IMR-90 (cell line): ENCODE measurements around the gene NCOA7. TPM values are rescaled to one million over a fixed set of nuclear protein-coding genes. Genes with fewer than 3 reads are reported as not detected.
A peak's percentile ranks its signal among the peaks of the same experiment; 100 is the strongest.

Source experiments
- ATAC-seq: fragments of 200-7000 bp; cut with Tn5 transposase; 2 replicates; pipeline ENCODE4 v1.9.1; 2020; ENCODE audit warnings: low read depth, mild to moderate bottlenecking, moderate library complexity
- BruUV-seq: library from RNA; stranded (reverse); fragments of 400-500 nt; replicated peaks from 2 replicates; lab custom pipeline; 2021; lab: Mats Ljungman, UMichigan
- CTCF ChIA-PET: fragments of 300-600 bp; formaldehyde crosslinking; extraction: SDS; loops from one replicate; lab custom pipeline; 2021; ENCODE audit warnings: antibody characterized with exemption; lab: Yijun Ruan, JAX
- POLR2A ChIA-PET: fragments of 300-600 bp; sonication (Branson Sonifier 250); formaldehyde crosslinking; loops from one replicate; lab custom pipeline; 2022; ENCODE audit warnings: antibody characterized with exemption; ENCODE audit not compliant: unreplicated experiment; lab: Charles Lee
- DNase-seq: peaks from one replicate; pipeline ENCODE4 v3.0.0; 2013
- H2AFZ ChIP-seq: replicated peaks from 2 replicates; pipeline ENCODE3; 2013; ENCODE audit warnings: low read length, mild to moderate bottlenecking; ENCODE audit not compliant: poor library complexity
- H2AK5ac ChIP-seq: 2 replicates; pipeline ENCODE4 v1.6.1; 2013; ENCODE audit warnings: low read depth, low read length, inconsistent platforms
- H2AK9ac ChIP-seq: replicated peaks from 2 replicates; pipeline ENCODE3; 2013; ENCODE audit warnings: mild to moderate bottlenecking, low read depth, low read length, moderate library complexity; ENCODE audit not compliant: poor library complexity
- H2BK120ac ChIP-seq: 2 replicates; pipeline ENCODE4 v1.6.1; 2013; ENCODE audit warnings: low read depth, low read length, inconsistent platforms
- H2BK15ac ChIP-seq: 3 replicates; pipeline ENCODE4 v1.6.1; 2013; ENCODE audit warnings: low read depth, low read length, inconsistent platforms
- H2BK20ac ChIP-seq: 2 replicates; pipeline ENCODE4 v1.6.1; 2013; ENCODE audit warnings: low read depth, mild to moderate bottlenecking, inconsistent platforms, low read length, moderate library complexity
- H2BK5ac ChIP-seq: 2 replicates; pipeline ENCODE4 v1.6.1; 2013; ENCODE audit warnings: mild to moderate bottlenecking, low read depth, low read length, inconsistent platforms; ENCODE audit not compliant: poor library complexity, severe bottlenecking
- H3K14ac ChIP-seq: replicated peaks from 2 replicates; pipeline ENCODE4 v1.6.1; 2013; ENCODE audit warnings: low read depth, low read length, inconsistent platforms
- H3K18ac ChIP-seq: 2 replicates; pipeline ENCODE4 v1.6.1; 2013; ENCODE audit warnings: low read depth, low read length, control low read depth
- H3K23ac ChIP-seq: 2 replicates; pipeline ENCODE4 v1.6.1; 2013; ENCODE audit warnings: low read depth, low read length, inconsistent platforms
- H3K27ac ChIP-seq: 2 replicates; pipeline ENCODE4 v1.5.1; 2013; ENCODE audit warnings: mild to moderate bottlenecking, control low read depth, low read length; ENCODE audit not compliant: insufficient read depth
- H3K27me3 ChIP-seq: 2 replicates; pipeline ENCODE4 v1.6.1; 2013; ENCODE audit warnings: low read length; ENCODE audit not compliant: control insufficient read depth, insufficient read depth
- H3K36me3 ChIP-seq: 2 replicates; pipeline ENCODE4 v1.6.1; 2013; ENCODE audit warnings: low read length, mixed read lengths; ENCODE audit not compliant: control insufficient read depth, insufficient read depth
- H3K4ac ChIP-seq: 2 replicates; pipeline ENCODE4 v1.6.1; 2013; ENCODE audit warnings: low read depth, low read length, inconsistent platforms
- H3K4me1 ChIP-seq: 2 replicates; pipeline ENCODE4 v1.6.1; 2013; ENCODE audit warnings: low read length, mixed read lengths; ENCODE audit not compliant: control insufficient read depth, insufficient read depth
- H3K4me2 ChIP-seq: 2 replicates; pipeline ENCODE4 v1.6.1; 2013; ENCODE audit warnings: low read depth, mild to moderate bottlenecking, control low read depth, low read length, moderate library complexity
- H3K4me3 ChIP-seq: 2 replicates; pipeline ENCODE4 v1.5.1; 2013; ENCODE audit warnings: low read depth, mild to moderate bottlenecking, control low read depth, low read length, moderate library complexity; ENCODE audit not compliant: insufficient read depth
- H3K56ac ChIP-seq: 2 replicates; pipeline ENCODE4 v1.6.1; 2013; ENCODE audit warnings: low read length, inconsistent platforms; ENCODE audit not compliant: insufficient read depth; ENCODE audit errors: extremely low read depth
- H3K79me1 ChIP-seq, 2 experiments: 2 replicates each; pipeline ENCODE4 v1.6.1; 2013; ENCODE audit warnings: low read length in 2 of 2, inconsistent platforms in 1 of 2, low read depth in 1 of 2
- H3K9ac ChIP-seq: 2 replicates; pipeline ENCODE4 v1.6.1; 2013; ENCODE audit warnings: low read depth, low read length, control low read depth
- H3K9me1 ChIP-seq: 2 replicates; pipeline ENCODE4 v1.6.1; 2013; ENCODE audit warnings: low read length, inconsistent platforms; ENCODE audit not compliant: insufficient read depth
- H3K9me3 ChIP-seq: 2 replicates; pipeline ENCODE4 v1.6.1; 2013; ENCODE audit warnings: low read length; ENCODE audit not compliant: control insufficient read depth, insufficient read depth
- H4K20me1 ChIP-seq: 2 replicates; pipeline ENCODE4 v1.6.1; 2013; ENCODE audit warnings: low read length, inconsistent platforms; ENCODE audit not compliant: insufficient read depth
- H4K5ac ChIP-seq: 2 replicates; pipeline ENCODE4 v1.6.1; 2013; ENCODE audit warnings: mild to moderate bottlenecking, low read depth, low read length, control low read depth
- H4K8ac ChIP-seq, 2 experiments: 2 replicates each; pipeline ENCODE4 v1.6.1; 2013; ENCODE audit warnings: low read depth in 2 of 2, low read length in 2 of 2, control low read depth in 1 of 2, inconsistent platforms in 1 of 2
- H4K91ac ChIP-seq: 2 replicates; pipeline ENCODE4 v1.6.1; 2013; ENCODE audit warnings: low read depth, low read length, inconsistent platforms; ENCODE audit not compliant: insufficient read depth
- CEBPB ChIP-seq: IDR thresholded peaks from 2 replicates; pipeline ENCODE4 v1.6.1; 2012; ENCODE audit warnings: low read depth, low read length, improper control_type of control experiment
- CHD1 ChIP-seq: IDR thresholded peaks from 2 replicates; pipeline ENCODE4 v1.6.1; 2012; ENCODE audit warnings: low read depth, low read length, improper control_type of control experiment
- CTCF ChIP-seq: conservative IDR thresholded peaks from 2 replicates; pipeline ENCODE4 v1.5.1; 2012; ENCODE audit warnings: mild to moderate bottlenecking, low read depth, low read length, improper control_type of control experiment
- ELK1 ChIP-seq: fragments of 150-350 bp; IDR thresholded peaks from 2 replicates; pipeline ENCODE4 v1.6.1; 2016; ENCODE audit warnings: low read depth, mild to moderate bottlenecking, low read length, moderate library complexity, borderline replicate concordance
- MAFK ChIP-seq: IDR thresholded peaks from 2 replicates; pipeline ENCODE4 v1.6.1; 2012; ENCODE audit warnings: low read depth, low read length, improper control_type of control experiment
- MXI1 ChIP-seq: IDR thresholded peaks from 2 replicates; pipeline ENCODE4 v1.6.1; 2012; ENCODE audit warnings: low read depth, mild to moderate bottlenecking, low read length, moderate library complexity, borderline replicate concordance
- RCOR1 ChIP-seq: IDR thresholded peaks from 2 replicates; pipeline ENCODE4 v1.6.1; 2012; ENCODE audit warnings: mild to moderate bottlenecking, low read length, improper control_type of control experiment; ENCODE audit not compliant: insufficient replicate concordance
- SMC3 ChIP-seq: fragments of 150-350 bp; IDR thresholded peaks from 2 replicates; pipeline ENCODE4 v1.6.1; 2016; ENCODE audit warnings: low read depth, mild to moderate bottlenecking, antibody characterized with exemption, low read length, moderate library complexity
- WGBS, 2 experiments: methylation state at CpG; one replicate each; pipeline versions ENCODE4 v1.1.5 to v1.1.7; 2013; ENCODE audit warnings: missing lambda C conversion rate in 2 of 2; ENCODE audit not compliant: insufficient read length in 1 of 2; ENCODE audit errors: extremely low coverage in 2 of 2; 5-methylcytosine and 5-hydroxymethylcytosine counted together
- dilution Hi-C: fragments of 300-500 bp; cut with HindIII; formaldehyde crosslinking; loops from one replicate; pipeline ENCODE4 v1.14.3; 2018; ENCODE audit warnings: low sequenced_read_pairs; ENCODE audit not compliant: unreplicated experiment
- in situ Hi-C: fragments of 300-500 bp; cut with MboI; formaldehyde crosslinking; loops from 3 replicates; pipeline ENCODE4 v1.14.3; 2019; ENCODE audit warnings: low sequenced_read_pairs, inconsistent platforms, mixed read lengths
- intact Hi-C: fragments of 100-400 bp; cut with micrococcal nuclease; formaldehyde crosslinking; loops from 2 replicates; pipeline ENCODE4 v1.10.0; 2022
- polyA plus RNA-seq, 3 experiments: library from polyadenylated mRNA; depleted of rRNA; stranded (reverse); fragments of >200 nt; gene quantifications; 2 replicates each; pipeline ENCODE4 v1.2.3, GENCODE V29; 2012; ENCODE audit warnings: low replicate concordance in 1 of 3
- total RNA-seq: library from RNA; depleted of rRNA; stranded (reverse); fragments of >200 nt; gene quantifications from 2 replicates; pipeline ENCODE4 v1.2.3, GENCODE V29; 2012

The NCOA7 gene
- total and polyA plus RNA-seq, 2 of the 4 experiments (the other 2 are of a cell fraction): 12.6 to 12.9 TPM

- DNase-seq: no peak
- Histone ChIP-seq H4K20me1 (no peaks in the 10 kb centered on the region), H3K18ac (no peak overlapping the region; the same call in 1 of the 2 replicates), H2AK9ac (no peak overlapping the region), H2AFZ (no peak overlapping the region), H3K4me1 (peaks cover 7% of the 10 kb centered on the region), H3K9me1 (peaks cover 6% of the 10 kb centered on the region; the same call in 1 of the 2 replicates), H2BK20ac (no peak overlapping the region), H3K27ac (no peak overlapping the region), H3K9ac (no peak overlapping the region), H3K27me3 (no peaks in the 10 kb centered on the region), H4K91ac (no peak overlapping the region), H4K5ac (peak overlapping the region; percentile 30; the same call in 1 of the 2 replicates), H3K4ac (no peak overlapping the region), H2BK15ac (no peak overlapping the region), H2BK5ac (no peak overlapping the region), H3K4me2 (no peak overlapping the region), H3K9me3 (no peaks in the 10 kb centered on the region), H3K23ac (no peak overlapping the region), H2AK5ac (no peak overlapping the region), H2BK120ac (no peak overlapping the region), H3K4me3 (no peak overlapping the region), H3K36me3 (no peaks in the 10 kb centered on the region), H3K56ac (no peak overlapping the region), H3K14ac (no peak overlapping the region), H3K79me1 (peaks cover 14 to 37% of the 10 kb centered on the region in 2 experiments), H4K8ac (no peak overlapping the region)
- dilution Hi-C loops: no loop called here
- in situ Hi-C loops: no loop called here
- TF ChIP-seq CTCF (no peak), ELK1 (no peak), MXI1 (no peak), RCOR1 (no peak), CEBPB (no peak), CHD1 (no peak), MAFK (no peak), SMC3 (no peak)
- intact Hi-C loops: no loop called here
- no TSS peak for BruUV-seq
- CTCF ChIA-PET: interaction anchor here (0.6 kb wide), 1 partner anchor 604 kb away, joined by 3 read pairs; no protein-coding TSS in a partner anchor
- WGBS, 2 experiments: no CpG with 5 or more reads among the region's 3 CpGs
- ATAC-seq: no peak
- POLR2A ChIA-PET: no interaction called here
Observed at GRCh38 chr6:125797886-125798444, 7.2 kb downstream of the NCOA7 start.
